Lung (tissue), 12 donors: ENCODE data around the gene ATP8B1. TPM values are rescaled to one million over a fixed set of nuclear protein-coding genes. Genes with fewer than 3 reads are reported as not detected.

ENCODE experiments used
- ATAC-seq: fragments of 200-7000 bp; cut with Tn5 transposase; one replicate; pipeline ENCODE4 v1.9.1; 2020; ENCODE audit warnings: moderate number of reproducible peaks; ENCODE audit not compliant: insufficient read depth, low FRiP score
- DNase-seq, 3 donors: peaks; one replicate each; pipeline ENCODE4 v3.0.0-alpha.2; 2013 to 2017
- H3K27ac ChIP-seq, 2 donors: one replicate each; pipeline ENCODE4 v1.5.1; 2013; ENCODE audit warnings: mild to moderate bottlenecking in 2 of 2, moderate library complexity in 2 of 2, control low read depth in 1 of 2, inconsistent platforms in 1 of 2, low read depth in 1 of 2, low read length in 1 of 2
- H3K27me3 ChIP-seq, 3 donors: one replicate each; pipeline ENCODE4 v1.5.1; 2013; ENCODE audit warnings: low read length in 2 of 3; ENCODE audit not compliant: control insufficient read depth in 3 of 3, insufficient read depth in 3 of 3
- H3K36me3 ChIP-seq, 4 donors: one replicate each; pipeline ENCODE4 v1.5.1; 2013; ENCODE audit warnings: low read length in 4 of 4, mild to moderate bottlenecking in 1 of 4, moderate library complexity in 1 of 4; ENCODE audit not compliant: control insufficient read depth in 4 of 4, insufficient read depth in 4 of 4
- H3K4me1 ChIP-seq, 5 donors: one replicate each; pipeline ENCODE4 v1.5.1; 2013; ENCODE audit warnings: low read length in 5 of 5, mild to moderate bottlenecking in 2 of 5, moderate library complexity in 1 of 5; ENCODE audit not compliant: control insufficient read depth in 5 of 5, insufficient read depth in 5 of 5
- H3K4me3 ChIP-seq: one replicate; pipeline ENCODE4 v1.5.1; 2013; ENCODE audit warnings: mild to moderate bottlenecking, control low read depth, moderate library complexity
- H3K9ac ChIP-seq, 2 donors: one replicate each; pipeline ENCODE4 v1.5.1; 2013; ENCODE audit warnings: low read length in 2 of 2, control low read depth in 1 of 2; ENCODE audit not compliant: insufficient read depth in 1 of 2
- H3K9me3 ChIP-seq, 4 donors: one replicate each; pipeline ENCODE4 v1.5.1; 2013; ENCODE audit warnings: low read length in 3 of 4, mild to moderate bottlenecking in 1 of 4, moderate library complexity in 1 of 4; ENCODE audit not compliant: control insufficient read depth in 4 of 4, insufficient read depth in 3 of 4
- WGBS, 2 donors: extraction: QIAGEN DNeasy Blood & Tissue Kit; methylation state at CpG; one replicate each; pipeline ENCODE4 v1.1.7; 2013; 5-methylcytosine and 5-hydroxymethylcytosine counted together
- polyA plus RNA-seq, 2 donors: library from polyadenylated mRNA; stranded (reverse); fragments of 200-250 nt; gene quantifications; one replicate each; pipeline ENCODE4 v1.2.1, GENCODE V29; 2013
- total RNA-seq, 2 donors: library from RNA; depleted of rRNA in 1 of 2; stranded (reverse); fragments of >200 nt in 1 of 2; gene quantifications; one replicate each; pipeline ENCODE4 v1.2.1, GENCODE V29; 2014 to 2021
- TF ChIP-seq, protein P1 (sequence below): IDR thresholded peaks from 2 replicates; pipeline ENCODE4 v1.5.1; 2012; ENCODE audit warnings: mild to moderate bottlenecking; ENCODE audit errors: control extremely low read depth, extremely low read depth
- donor health status: control.
- donor health status: control.
- donor health status: Bipolar disorder and iron deficiency.
- donor health status: healthy.
- donor health status: DM: yes; HTN: yes; CAD: no.

ATP8B1 gene
- total and polyA plus RNA-seq, 4 donors: 7.3 to 42.0 (median 18.2) TPM

DNA sequence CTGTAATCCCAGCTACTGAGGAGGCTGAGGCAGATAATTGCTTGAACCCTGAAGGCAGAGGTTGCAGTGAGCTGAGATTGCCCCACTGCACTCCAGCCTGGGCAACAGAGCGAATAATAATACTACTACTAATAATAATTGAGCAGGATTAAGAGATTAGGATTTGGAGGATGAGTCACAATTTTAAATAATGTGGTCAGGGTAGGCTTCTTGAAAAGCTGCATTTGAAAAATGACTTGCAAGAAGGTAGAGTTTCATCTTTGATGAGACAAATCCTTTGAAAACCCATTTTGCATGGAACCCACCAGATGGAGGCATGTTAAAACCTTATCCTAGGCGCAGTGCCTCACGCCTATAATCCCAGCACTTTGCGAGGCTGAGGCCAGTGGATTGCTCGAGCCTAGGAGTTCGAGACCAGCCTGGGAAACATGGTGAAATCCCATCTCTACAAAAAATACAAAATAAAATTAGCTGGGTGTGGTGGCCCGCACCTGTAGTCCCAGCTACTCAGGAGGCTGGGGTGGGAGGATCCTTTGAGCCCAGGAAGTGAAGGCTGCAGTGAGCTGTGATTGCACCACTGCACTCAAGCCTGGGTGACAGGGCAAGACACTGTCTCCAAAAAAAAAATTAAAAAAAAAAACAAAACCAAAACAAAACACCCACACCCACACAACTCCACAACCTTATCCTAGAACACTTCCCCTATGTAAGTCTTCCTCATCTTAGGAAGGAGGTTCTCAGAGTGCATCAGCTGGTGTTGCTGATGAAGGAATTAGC lies 3.3 kb upstream of the ATP8B1 start:
- H3K27ac ChIP-seq: peak overlapping the region; percentile 33 to 46
- H3K27me3 ChIP-seq: peaks cover 0 to 11% (median 11%) of the 10 kb centered on the region in 3 donors
- no peaks in the 10 kb centered on the region for H3K9me3 ChIP-seq
- H3K36me3 ChIP-seq: no peaks in the 10 kb centered on the region
- no peak overlapping the region for H3K4me3 ChIP-seq
- DNase-seq (no peak), ATAC-seq (no peak)
- WGBS, 2 donors: 96% methylated on average over 7 of the region's 7 CpGs
- peaks cover 2 to 36% (median 9%) of the 10 kb centered on the region in 5 donors for H3K4me1 ChIP-seq
- H3K9ac ChIP-seq: no peak overlapping the region
- TF ChIP-seq, protein P1, sequence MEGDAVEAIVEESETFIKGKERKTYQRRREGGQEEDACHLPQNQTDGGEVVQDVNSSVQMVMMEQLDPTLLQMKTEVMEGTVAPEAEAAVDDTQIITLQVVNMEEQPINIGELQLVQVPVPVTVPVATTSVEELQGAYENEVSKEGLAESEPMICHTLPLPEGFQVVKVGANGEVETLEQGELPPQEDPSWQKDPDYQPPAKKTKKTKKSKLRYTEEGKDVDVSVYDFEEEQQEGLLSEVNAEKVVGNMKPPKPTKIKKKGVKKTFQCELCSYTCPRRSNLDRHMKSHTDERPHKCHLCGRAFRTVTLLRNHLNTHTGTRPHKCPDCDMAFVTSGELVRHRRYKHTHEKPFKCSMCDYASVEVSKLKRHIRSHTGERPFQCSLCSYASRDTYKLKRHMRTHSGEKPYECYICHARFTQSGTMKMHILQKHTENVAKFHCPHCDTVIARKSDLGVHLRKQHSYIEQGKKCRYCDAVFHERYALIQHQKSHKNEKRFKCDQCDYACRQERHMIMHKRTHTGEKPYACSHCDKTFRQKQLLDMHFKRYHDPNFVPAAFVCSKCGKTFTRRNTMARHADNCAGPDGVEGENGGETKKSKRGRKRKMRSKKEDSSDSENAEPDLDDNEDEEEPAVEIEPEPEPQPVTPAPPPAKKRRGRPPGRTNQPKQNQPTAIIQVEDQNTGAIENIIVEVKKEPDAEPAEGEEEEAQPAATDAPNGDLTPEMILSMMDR: no peak

DNA sequence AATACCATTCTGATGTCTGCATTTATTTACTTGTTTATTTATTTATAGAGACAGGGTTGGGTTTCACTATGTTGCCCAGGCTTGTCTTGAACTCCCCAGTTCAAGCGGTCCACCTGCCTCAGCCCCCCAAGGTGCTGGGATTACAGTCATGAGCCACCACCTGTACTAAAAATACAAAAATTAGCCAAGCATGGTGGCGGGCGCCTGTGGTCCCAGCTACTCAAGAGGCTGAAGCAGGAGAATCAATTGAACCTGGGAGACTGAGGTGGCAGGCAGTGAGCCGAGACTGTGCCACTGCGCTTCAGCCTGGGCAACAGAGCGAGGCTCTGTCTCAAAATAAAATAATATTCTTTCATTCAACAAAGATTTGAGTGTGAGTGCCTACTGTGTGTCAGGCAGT lies 2.0 kb upstream of the ATP8B1 start:
- Histone ChIP-seq H3K9me3 (no peaks in the 10 kb centered on the region), H3K4me1 (peaks cover 2 to 36% (median 9%) of the 10 kb centered on the region in 5 donors), H3K36me3 (no peaks in the 10 kb centered on the region), H3K9ac (no peak overlapping the region), H3K27me3 (peaks cover 0 to 21% (median 14%) of the 10 kb centered on the region in 3 donors), H3K27ac (no peak overlapping the region), H3K4me3 (no peak overlapping the region)
- ATAC-seq: no peak
- 98% methylated on average over 6 of the region's 6 CpGs for WGBS, 2 donors
- TF ChIP-seq, protein P1: no peak
- no peak for DNase-seq

DNA sequence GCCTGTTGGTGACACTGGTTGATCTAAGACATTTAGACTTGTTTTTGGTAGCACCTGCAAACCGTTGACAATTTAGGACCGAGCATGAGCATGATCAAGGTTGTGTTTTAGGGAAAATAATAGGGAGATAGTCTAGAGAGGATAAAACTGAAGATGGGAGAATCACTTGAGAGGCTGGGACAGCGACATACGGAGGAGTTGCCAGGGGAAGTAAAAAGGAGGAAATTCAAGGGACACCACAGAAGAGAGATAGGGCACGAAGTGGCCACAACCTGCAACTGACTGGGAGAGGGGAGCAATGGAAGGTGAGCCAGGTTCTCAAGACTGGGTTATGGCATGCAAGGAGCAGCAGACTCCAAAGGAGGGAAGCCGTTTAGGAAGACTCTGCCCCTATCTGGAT lies 1.4 kb upstream of the ATP8B1 start:
- 48 to 74% methylated on average over 6 of the region's 6 CpGs for WGBS, 2 donors
- Histone ChIP-seq H3K27me3 (peaks cover 0 to 24% (median 19%) of the 10 kb centered on the region in 3 donors), H3K4me3 (no peak overlapping the region), H3K9me3 (no peaks in the 10 kb centered on the region), H3K9ac (no peak overlapping the region), H3K4me1 (peaks cover 2 to 36% (median 9%) of the 10 kb centered on the region in 5 donors), H3K27ac (no peak overlapping the region), H3K36me3 (no peaks in the 10 kb centered on the region)
- DNase-seq (no peak), ATAC-seq (no peak)
- TF ChIP-seq, protein P1: no peak
